Measurements from ENCODE around the gene ITIH3.

- TF ChIP-seq, protein P1, sequence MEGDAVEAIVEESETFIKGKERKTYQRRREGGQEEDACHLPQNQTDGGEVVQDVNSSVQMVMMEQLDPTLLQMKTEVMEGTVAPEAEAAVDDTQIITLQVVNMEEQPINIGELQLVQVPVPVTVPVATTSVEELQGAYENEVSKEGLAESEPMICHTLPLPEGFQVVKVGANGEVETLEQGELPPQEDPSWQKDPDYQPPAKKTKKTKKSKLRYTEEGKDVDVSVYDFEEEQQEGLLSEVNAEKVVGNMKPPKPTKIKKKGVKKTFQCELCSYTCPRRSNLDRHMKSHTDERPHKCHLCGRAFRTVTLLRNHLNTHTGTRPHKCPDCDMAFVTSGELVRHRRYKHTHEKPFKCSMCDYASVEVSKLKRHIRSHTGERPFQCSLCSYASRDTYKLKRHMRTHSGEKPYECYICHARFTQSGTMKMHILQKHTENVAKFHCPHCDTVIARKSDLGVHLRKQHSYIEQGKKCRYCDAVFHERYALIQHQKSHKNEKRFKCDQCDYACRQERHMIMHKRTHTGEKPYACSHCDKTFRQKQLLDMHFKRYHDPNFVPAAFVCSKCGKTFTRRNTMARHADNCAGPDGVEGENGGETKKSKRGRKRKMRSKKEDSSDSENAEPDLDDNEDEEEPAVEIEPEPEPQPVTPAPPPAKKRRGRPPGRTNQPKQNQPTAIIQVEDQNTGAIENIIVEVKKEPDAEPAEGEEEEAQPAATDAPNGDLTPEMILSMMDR (IDR thresholded peaks at IDR 0.05; ENCODE audit: low read depth, low read length, poor library complexity, severe bottlenecking) = no peak
- no peak for TF ChIP-seq EZH2phosphoT487 (IDR thresholded peaks at IDR 0.05; ENCODE audit: borderline replicate concordance, low read length)
These were observed 11.4 kb upstream of the ITIH3 start for GRCh38 chr3:52783211-52783555.

Data from DOHH2 (cell line).